B cell (primary cell): ENCODE data around the gene ZNF157. TPM values are rescaled to one million over a fixed set of nuclear protein-coding genes. Genes with fewer than 3 reads are reported as not detected.

Experiments used
- ATAC-seq: fragments of 200-7000 bp; cut with Tn5 transposase; one replicate; pipeline ENCODE4 v1.10.0; 2021; ENCODE audit warnings: low read depth, mild to moderate bottlenecking, moderate number of reproducible peaks, moderate library complexity
- CTCF ChIA-PET: fragments of 350-600 bp; sonication (Branson Sonifier 250); formaldehyde crosslinking; loops from one replicate; lab custom pipeline; 2021; ENCODE audit warnings: antibody characterized with exemption, inconsistent platforms; lab: Charles Lee
- POLR2A ChIA-PET: fragments of 350-600 bp; sonication (Branson Sonifier 250); formaldehyde crosslinking; loops from one replicate; lab custom pipeline; 2021; ENCODE audit warnings: antibody characterized with exemption; lab: Charles Lee
- DNase-seq: peaks from one replicate; pipeline ENCODE4 v3.0.0; 2013
- H2AFZ ChIP-seq: 2 replicates; pipeline ENCODE4 v1.6.1; 2012; ENCODE audit warnings: mild to moderate bottlenecking, low read depth, low read length; ENCODE audit not compliant: insufficient read depth, poor library complexity, severe bottlenecking
- H3K27ac ChIP-seq, 2 donors: 1 replicate in 1 of 2; 2 replicates in 1 of 2; pipeline ENCODE4 v1.5.1; 2012 to 2013; ENCODE audit warnings: low read length in 2 of 2, mild to moderate bottlenecking in 2 of 2, moderate library complexity in 1 of 2
- H3K27me3 ChIP-seq, 4 experiments: fragments of 200-600 bp in 1 of 4; sonication (generic) in 1 of 4; replicated peaks in 1 of 4; 1 replicate in 2 of 4; 2 replicates in 2 of 4; pipeline versions ENCODE4 v1.6.1 to v1.7.0; 2013 to 2016; ENCODE audit warnings: low read length in 3 of 4, mild to moderate bottlenecking in 2 of 4, mixed read lengths in 1 of 4, moderate library complexity in 1 of 4; ENCODE audit not compliant: insufficient read depth in 4 of 4, control insufficient read depth in 3 of 4; ENCODE audit errors: control extremely low read depth in 1 of 4
- H3K36me3 ChIP-seq, 2 experiments: replicated peaks in 1 of 2; 1 replicate in 1 of 2; 2 replicates in 1 of 2; pipeline versions ENCODE4 v1.6.1 to v1.7.1; 2013; ENCODE audit warnings: low read length in 1 of 2; ENCODE audit not compliant: insufficient read depth in 2 of 2, control insufficient read depth in 1 of 2; ENCODE audit errors: control extremely low read depth in 1 of 2, extremely low read depth in 1 of 2
- H3K4me1 ChIP-seq, 2 donors: fragments of 200-600 bp in 1 of 2; sonication (generic) in 1 of 2; 1 replicate in 1 of 2; 2 replicates in 1 of 2; pipeline versions ENCODE4 v1.5.1 to v1.6.1; 2013 to 2017; ENCODE audit warnings: low read length in 2 of 2; ENCODE audit not compliant: control insufficient read depth in 2 of 2, insufficient read depth in 2 of 2
- H3K4me2 ChIP-seq: replicated peaks from 2 replicates; pipeline ENCODE3; 2012; ENCODE audit warnings: mild to moderate bottlenecking, low read depth, low read length; ENCODE audit not compliant: poor library complexity, severe bottlenecking
- H3K4me3 ChIP-seq, 5 experiments: fragments of 200-600 bp in 1 of 5; sonication (generic) in 1 of 5; 1 replicate in 3 of 5; 2 replicates in 2 of 5; pipeline versions ENCODE4 v1.5.1 to v1.7.0; 2011 to 2016; ENCODE audit warnings: low read length in 4 of 5, mild to moderate bottlenecking in 4 of 5, low read depth in 2 of 5, control low read depth in 1 of 5, moderate library complexity in 1 of 5; ENCODE audit not compliant: insufficient read depth in 1 of 5; ENCODE audit errors: control extremely low read depth in 1 of 5, extremely low read depth in 1 of 5
- H3K79me2 ChIP-seq: fragments of 200-600 bp; sonication (generic); one replicate; pipeline ENCODE4 v1.6.0; 2016; ENCODE audit warnings: low read length; ENCODE audit not compliant: control insufficient read depth, insufficient read depth
- H3K9ac ChIP-seq: fragments of 200-600 bp; sonication (generic); 2 replicates; pipeline ENCODE4 v1.6.1; 2017; ENCODE audit warnings: mild to moderate bottlenecking, low read length, moderate library complexity
- H3K9me3 ChIP-seq, 3 donors: one replicate each; pipeline versions ENCODE4 v1.6.1 to v1.7.1; 2013; ENCODE audit warnings: low read length in 2 of 3; ENCODE audit not compliant: control insufficient read depth in 2 of 3, insufficient read depth in 1 of 3; ENCODE audit errors: control extremely low read depth in 1 of 3
- H4K20me1 ChIP-seq: 2 replicates; pipeline ENCODE4 v1.6.0; 2012; ENCODE audit warnings: mild to moderate bottlenecking, low read length; ENCODE audit not compliant: insufficient read depth, control insufficient read depth, poor library complexity, severe bottlenecking
- H3K27ac Mint-ChIP-seq: one replicate; pipeline ENCODE4 v1.8.0; 2021; ENCODE audit warnings: mixed read lengths
- H3K27me3 Mint-ChIP-seq: one replicate; pipeline ENCODE4 v1.8.0; 2021; ENCODE audit warnings: mixed read lengths
- H3K4me1 Mint-ChIP-seq: one replicate; pipeline ENCODE4 v1.8.0; 2021; ENCODE audit warnings: mixed read lengths
- H3K4me3 Mint-ChIP-seq: one replicate; pipeline ENCODE4 v1.8.0; 2021; ENCODE audit warnings: mixed read lengths
- H3K9me3 Mint-ChIP-seq: one replicate; pipeline ENCODE4 v1.8.0; 2022; ENCODE audit warnings: mixed read lengths; ENCODE audit not compliant: insufficient read depth
- CTCF ChIP-seq: fragments of 200-600 bp; IDR thresholded peaks from one replicate; pipeline ENCODE4 v1.8.0; 2022; ENCODE audit warnings: antibody characterized with exemption, mild to moderate bottlenecking
- EZH2 ChIP-seq: IDR thresholded peaks from 2 replicates; pipeline ENCODE4 v1.6.1; 2012; ENCODE audit warnings: borderline replicate concordance, low read depth, mild to moderate bottlenecking, moderate library complexity, low read length; ENCODE audit not compliant: insufficient read depth, poor library complexity, severe bottlenecking
- WGBS: methylation state at CpG from one replicate; pipeline ENCODE4 v1.1.5; 2013; ENCODE audit warnings: missing lambda C conversion rate; ENCODE audit not compliant: insufficient coverage; 5-methylcytosine and 5-hydroxymethylcytosine counted together
- intact Hi-C: fragments of 100-400 bp; cut with micrococcal nuclease; formaldehyde crosslinking; loops from one replicate; pipeline ENCODE4 v1.10.0; 2022
- polyA plus RNA-seq: library from polyadenylated mRNA; depleted of rRNA; stranded (reverse); fragments of >200 nt; gene quantifications from 2 replicates; pipeline ENCODE4 v1.2.3, GENCODE V29; 2012
- total RNA-seq, 2 donors: library from RNA; stranded (reverse); fragments of 120-200 nt in 1 of 2; gene quantifications; 1 replicate in 1 of 2; 2 replicates in 1 of 2; pipeline versions ENCODE4 v1.2.3 to v1.2.4, GENCODE V29; 2013 to 2022

The ZNF157 gene
- total and polyA plus RNA-seq, 2 donors (not counting 1 experiment from before 2014, with no cell fraction given): 0.28 to 0.99 TPM

DNA sequence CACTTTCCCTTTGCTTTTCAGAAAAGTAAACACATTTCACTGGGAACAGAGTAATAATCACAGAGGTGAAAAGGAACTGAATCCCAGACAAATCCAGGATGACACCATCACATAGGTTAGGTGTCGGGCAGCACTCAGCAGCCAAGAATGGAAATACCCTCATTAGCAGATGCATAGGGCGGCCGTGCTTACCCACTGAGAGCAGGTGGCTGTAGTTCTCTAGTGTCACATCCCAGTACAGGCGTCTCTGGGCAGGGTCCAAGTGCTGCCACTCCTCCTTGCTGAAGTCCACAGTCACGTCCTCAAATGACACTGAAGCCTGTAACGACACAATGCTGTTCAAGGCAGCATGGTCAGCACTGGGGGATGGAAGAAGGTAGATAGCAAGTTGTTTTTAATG lies 85.7 kb downstream of the ZNF157 start:
- H3K4me2 ChIP-seq: no peak overlapping the region
- no peak overlapping the region for H2AFZ ChIP-seq
- WGBS: 100% methylated on average over 4 of the region's 6 CpGs
- DNase-seq (no peak), ATAC-seq (no peak)
- intact Hi-C loops: no loop called here
- H3K27ac ChIP-seq: no peak overlapping the region
- CTCF ChIA-PET: no interaction called here
- no peaks in the 10 kb centered on the region for H3K27me3 ChIP-seq
- Mint-ChIP-seq H3K4me3 (no peak overlapping the region), H3K27me3 (no peaks in the 10 kb centered on the region), H3K27ac (no peak overlapping the region), H3K9me3 (no peaks in the 10 kb centered on the region), H3K4me1 (no peaks in the 10 kb centered on the region)
- no peaks in the 10 kb centered on the region for H4K20me1 ChIP-seq
- TF ChIP-seq EZH2: no peak
- TF ChIP-seq CTCF: no peak
- H3K9ac ChIP-seq: no peak overlapping the region
- POLR2A ChIA-PET: no interaction called here
- peaks cover 0 to 26% of the 10 kb centered on the region in 2 experiments for H3K36me3 ChIP-seq
- H3K9me3 ChIP-seq: peaks cover 0 to 4% (median 0%) of the 10 kb centered on the region in 3 donors
- H3K4me1 ChIP-seq: no peaks in the 10 kb centered on the region
- no peak overlapping the region for H3K4me3 ChIP-seq
- no peaks in the 10 kb centered on the region for H3K79me2 ChIP-seq

GRCh38 chrX:47458528-47458927 lies 88.2 kb downstream of the ZNF157 start:
- no CpG with 5 or more reads among the region's 6 CpGs for WGBS
- Histone ChIP-seq H3K79me2 (peaks cover 5% of the 10 kb centered on the region), H3K36me3 (peaks cover 0 to 12% of the 10 kb centered on the region in 2 experiments), H3K4me1 (no peaks in the 10 kb centered on the region), H3K4me3 (no peak overlapping the region), H3K9me3 (peaks cover 0 to 3% (median 0%) of the 10 kb centered on the region in 3 donors), H3K4me2 (no peak overlapping the region), H3K27me3 (no peaks in the 10 kb centered on the region), H4K20me1 (no peaks in the 10 kb centered on the region), H3K9ac (no peak overlapping the region), H2AFZ (no peak overlapping the region), H3K27ac (no peak overlapping the region)
- Mint-ChIP-seq H3K4me1 (no peaks in the 10 kb centered on the region), H3K9me3 (no peaks in the 10 kb centered on the region), H3K27me3 (no peaks in the 10 kb centered on the region), H3K4me3 (no peak overlapping the region), H3K27ac (no peak overlapping the region)
- DNase-seq (no peak), ATAC-seq (no peak)
- TF ChIP-seq CTCF (no peak), EZH2 (no peak)
- ChIA-PET POLR2A (no interaction called here), CTCF (no interaction called here)
- intact Hi-C loops: no loop called here
